ENCODE measurements around the gene HNRNPA2B1.
"Not testable (repeated sequence)": the region's sequence is repeated elsewhere in the genome, so short reads cannot be mapped to it uniquely, and the experiment has no call there.

Gene HNRNPA2B1

GRCh38 chr7:26198133-26198780 lies 2.3 kb downstream of the HNRNPA2B1 start:
- no peak for DNase-seq (ENCODE audit: low read depth in 3 of 3, low spot score in 1 of 3)

GRCh38 chr7:26197153-26198115 lies 3.1 kb downstream of the HNRNPA2B1 start:
- no peak for DNase-seq (ENCODE audit: low read depth in 3 of 3, low spot score in 1 of 3)

- DNase-seq (ENCODE audit: low read depth in 3 of 3, low spot score in 1 of 3) = no peak
Observed at GRCh38 chr7:26195867-26196657, 4.5 kb downstream of the HNRNPA2B1 start.

GRCh38 chr7:26195182-26195581 lies 5.4 kb downstream of the HNRNPA2B1 start:
- DNase-seq (ENCODE audit: low read depth in 3 of 3, low spot score in 1 of 3) = no peak

GRCh38 chr7:26194764-26195163 lies 5.8 kb downstream of the HNRNPA2B1 start:
- DNase-seq (ENCODE audit: low read depth in 3 of 3, low spot score in 1 of 3) = not testable (repeated sequence)

GRCh38 chr7:26193432-26194207 lies 6.9 kb downstream of the HNRNPA2B1 start:
- DNase-seq (ENCODE audit: low read depth in 3 of 3, low spot score in 1 of 3) = no peak

GRCh38 chr7:26192485-26193087 lies 8.0 kb downstream of the HNRNPA2B1 start:
- no peak for DNase-seq (ENCODE audit: low read depth in 3 of 3, low spot score in 1 of 3)

- DNase-seq (ENCODE audit: low read depth in 3 of 3, low spot score in 1 of 3) = no peak
Observed at GRCh38 chr7:26191974-26192479, 8.5 kb downstream of the HNRNPA2B1 start.

- DNase-seq (ENCODE audit: low read depth in 3 of 3, low spot score in 1 of 3) = no peak
Observed at GRCh38 chr7:26191233-26191973, 9.1 kb downstream of the HNRNPA2B1 start.

- DNase-seq (ENCODE audit: low read depth in 3 of 3, low spot score in 1 of 3) = no peak
Observed at GRCh38 chr7:26190417-26190869, 10.1 kb downstream of the HNRNPA2B1 start.

- no peak for DNase-seq (ENCODE audit: low read depth in 3 of 3, low spot score in 1 of 3)
Observed at GRCh38 chr7:26189697-26190096, 10.8 kb downstream of the HNRNPA2B1 start.

- no peak for DNase-seq (ENCODE audit: low read depth in 3 of 3, low spot score in 1 of 3)
Observed at GRCh38 chr7:26188957-26189541, 11.5 kb downstream of the HNRNPA2B1 start.

GRCh38 chr7:26188206-26188956 lies 12.2 kb downstream of the HNRNPA2B1 start:
- no peak for DNase-seq (ENCODE audit: low read depth in 3 of 3, low spot score in 1 of 3)

GRCh38 chr7:26187380-26188205 lies 13.0 kb downstream of the HNRNPA2B1 start:
- DNase-seq (ENCODE audit: low read depth in 3 of 3, low spot score in 1 of 3) = no peak

- no peak for DNase-seq (ENCODE audit: low read depth in 3 of 3, low spot score in 1 of 3)
Observed at GRCh38 chr7:26186364-26187311, 13.9 kb downstream of the HNRNPA2B1 start.

- DNase-seq (ENCODE audit: low read depth in 3 of 3, low spot score in 1 of 3) = no peak
Observed at GRCh38 chr7:26185844-26186180, 14.7 kb downstream of the HNRNPA2B1 start.

Measured in stimulated activated CD4-positive, alpha-beta T cell treated with anti-CD3 and anti-CD28 coated beads, TNF-alpha, amount 100 ng/mL, for 1 hour (primary cell).